Psoas muscle (tissue), 8 donors: ENCODE measurements around the gene DDX49. TPM values are rescaled to one million over a fixed set of nuclear protein-coding genes. Genes with fewer than 3 reads are reported as not detected.

Experiments used
- ATAC-seq, 4 donors: fragments of 200-7000 bp; cut with Tn5 transposase; one replicate each; pipeline ENCODE4 v1.9.1; 2020; ENCODE audit warnings: moderate library complexity in 3 of 4, mild to moderate bottlenecking in 2 of 4
- DNase-seq, 2 donors: peaks; one replicate each; pipeline ENCODE4 v3.0.0-alpha.2; 2020
- H3K27ac ChIP-seq: fragments of 200-600 bp; one replicate; pipeline ENCODE4 v1.8.0; 2022
- H3K27me3 ChIP-seq, 3 donors: fragments of 200-600 bp in 1 of 3; one replicate each; pipeline versions ENCODE4 v1.6.1 to v1.8.0; 2013 to 2022; ENCODE audit warnings: low read length in 2 of 3, mild to moderate bottlenecking in 2 of 3, moderate library complexity in 1 of 3; ENCODE audit not compliant: insufficient read depth in 3 of 3
- H3K36me3 ChIP-seq, 2 donors: fragments of 200-600 bp in 1 of 2; one replicate each; pipeline versions ENCODE4 v1.6.1 to v1.8.0; 2013 to 2022; ENCODE audit warnings: low read depth in 1 of 2, mild to moderate bottlenecking in 1 of 2, moderate library complexity in 1 of 2; ENCODE audit not compliant: insufficient read depth in 1 of 2
- H3K4me1 ChIP-seq: fragments of 200-600 bp; one replicate; pipeline ENCODE4 v1.8.0; 2022
- H3K4me3 ChIP-seq: fragments of 200-600 bp; one replicate; pipeline ENCODE4 v1.8.0; 2022; ENCODE audit warnings: mild to moderate bottlenecking
- H3K9me3 ChIP-seq: fragments of 200-600 bp; one replicate; pipeline ENCODE4 v1.8.0; 2022
- CTCF ChIP-seq: fragments of 200-600 bp; IDR thresholded peaks from one replicate; pipeline ENCODE4 v1.8.0; 2022; ENCODE audit warnings: antibody characterized with exemption
- WGBS, 3 donors: extraction: QIAGEN DNeasy Blood & Tissue Kit; methylation state at CpG; one replicate each; pipeline versions ENCODE4 v1.1.6 to v1.1.7; 2013; 5-methylcytosine and 5-hydroxymethylcytosine counted together
- intact Hi-C, 2 donors: fragments of 100-400 bp; cut with DNase I; formaldehyde crosslinking; loops; one replicate each; pipeline versions ENCODE4 v1.11.0 to v1.14.2; 2022
- polyA plus RNA-seq, 3 donors: library from polyadenylated mRNA; stranded (reverse); fragments of 200-250 nt; gene quantifications; one replicate each; pipeline ENCODE4 v1.2.3, GENCODE V29; 2013
- total RNA-seq, 4 donors: library from RNA; stranded (reverse); fragmentation: NEBNext Ultra II Directional in 2 of 4; extraction: Animal tissue kit (Norgen Biotek cat#: 25700) in 2 of 4; gene quantifications; one replicate each; pipeline versions ENCODE4 v1.2.1 to v1.2.4, GENCODE V29; 2021 to 2023
- donor health status: healthy with polysubstance abuse.
- donor health status: DM: no; HTN: no; CAD: no; lungs with moderate emphysema.
- donor health status: Bipolar disorder and iron deficiency.
- donor health status: healthy.
- donor health status: DM: yes; HTN: yes; CAD: no.
- donor health status: DM: no; HTN: no; CAD: no.
- donor health status: DM: no; HTN: no; CAD: no.
- donor health status: DM: yes; HTN: yes; CAD: no.

The DDX49 gene
- total and polyA plus RNA-seq, 7 donors = 27.2 to 73.1 (median 35.3) TPM

- Histone ChIP-seq H3K4me1 (peaks cover 8% of the 10 kb centered on the region), H3K27ac (peak within 1 kb of the TSS; percentile 82), H3K27me3 (no peaks in the 10 kb centered on the region), H3K9me3 (no peaks in the 10 kb centered on the region), H3K36me3 (peaks cover 0 to 28% of the 10 kb centered on the region in 2 donors), H3K4me3 (peak within 1 kb of the TSS; percentile 89)
- ATAC-seq (peak; percentile 71 to 78 (median 74)), DNase-seq (peak; percentile 87 to 92)
- 1% methylated on average over 47 to 81 of the region's 81 CpGs for WGBS, 3 donors
- peak; percentile 34 for TF ChIP-seq CTCF
- intact Hi-C loops = loop anchor here in 1 of 2 donors (1.0 to 5.0 kb wide), 3 partner anchors 22 to 46 kb away; partner anchors contain the start of genes COPE and DDX49
Measured at GRCh38 chr19:18940769-18941627, 21.5 kb downstream of the DDX49 start, which contains the start of gene HOMER3. TSS of gene HOMER3 (minus strand) at chr19:18941217. CDS start at chr19:18938982, 2,235 bp downstream.

GRCh38 chr19:18941628-18942354 lies 22.3 kb downstream of the DDX49 start:
- Histone ChIP-seq H3K9me3 (no peaks in the 10 kb centered on the region), H3K36me3 (peaks cover 0 to 26% of the 10 kb centered on the region in 2 donors), H3K4me3 (peak overlapping the region; percentile 45), H3K4me1 (peaks cover 8% of the 10 kb centered on the region), H3K27me3 (no peaks in the 10 kb centered on the region), H3K27ac (peak overlapping the region; percentile 60)
- no peak for TF ChIP-seq CTCF
- DNase-seq (no peak), ATAC-seq (no peak)
- intact Hi-C loops = loop anchor here in 1 of 2 donors (2.0 to 5.0 kb wide), 2 partner anchors 46 to 47 kb away; no protein-coding TSS in a partner anchor
- 62 to 69% (median 62%) methylated on average over 18 of the region's 18 CpGs for WGBS, 3 donors

- H3K4me1 ChIP-seq = peaks cover 8% of the 10 kb centered on the region
- H3K9me3 ChIP-seq = no peaks in the 10 kb centered on the region
- no peak overlapping the region for H3K4me3 ChIP-seq
- no peak for ATAC-seq
- intact Hi-C loops = loop anchor here in 1 of 2 donors (5.0 kb wide), 1 partner anchor 45 kb away; no protein-coding TSS in a partner anchor
- no peaks in the 10 kb centered on the region for H3K27me3 ChIP-seq
- peaks cover 0 to 19% of the 10 kb centered on the region in 2 donors for H3K36me3 ChIP-seq
- DNase-seq = no peak
- no peak for TF ChIP-seq CTCF
- WGBS, 3 donors = 89 to 94% (median 92%) methylated on average over 6 of the region's 6 CpGs
- no peak overlapping the region for H3K27ac ChIP-seq
Measured at GRCh38 chr19:18942692-18943091, 23.2 kb downstream of the DDX49 start.

- peaks cover 8% of the 10 kb centered on the region for H3K4me1 ChIP-seq
- no peak for DNase-seq
- peaks cover 0 to 12% of the 10 kb centered on the region in 2 donors for H3K36me3 ChIP-seq
- intact Hi-C loops = loop anchor here in 1 of 2 donors (5.0 kb wide), 1 partner anchor 44 kb away; no protein-coding TSS in a partner anchor
- no peaks in the 10 kb centered on the region for H3K9me3 ChIP-seq
- no peak for TF ChIP-seq CTCF
- H3K27ac ChIP-seq = no peak overlapping the region
- 77 to 88% (median 81%) methylated on average over 4 of the region's 4 CpGs for WGBS, 3 donors
- no peak overlapping the region for H3K4me3 ChIP-seq
- H3K27me3 ChIP-seq = no peaks in the 10 kb centered on the region
- ATAC-seq = no peak
Measured at GRCh38 chr19:18943465-18943864, 23.9 kb downstream of the DDX49 start.
